GM23338 (cell line): ENCODE measurements around the gene ECM2. TPM values are rescaled to one million over a fixed set of nuclear protein-coding genes. Genes with fewer than 3 reads are reported as not detected.

ENCODE experiments used
- ATAC-seq: fragments of 200-7000 bp; cut with Tn5 transposase; 3 replicates; pipeline ENCODE4 v1.9.1; 2020
- DNase-seq: peaks from one replicate; pipeline ENCODE4 v3.0.0-alpha.2; 2015; ENCODE audit warnings: low spot score
- H2AFZ ChIP-seq: fragments of 200-600 bp; sonication (generic); 2 replicates; pipeline ENCODE4 v1.8.0; 2016; ENCODE audit warnings: antibody characterized with exemption, mild to moderate bottlenecking, moderate library complexity
- H3F3A ChIP-seq: fragments of 200-600 bp; sonication (generic); replicated peaks from 2 replicates; pipeline ENCODE4 v1.8.0; 2017; ENCODE audit warnings: antibody characterized with exemption, mixed run types, low read depth
- H3K27ac ChIP-seq: fragments of 200-600 bp; sonication (generic); 2 replicates; pipeline ENCODE4 v1.6.1; 2016; ENCODE audit warnings: low read depth
- H3K27me3 ChIP-seq: fragments of 200-600 bp; sonication (generic); 2 replicates; pipeline ENCODE4 v1.8.0; 2016; ENCODE audit warnings: mild to moderate bottlenecking, mixed run types, moderate library complexity; ENCODE audit not compliant: insufficient read depth
- H3K36me3 ChIP-seq: fragments of 200-600 bp; sonication (generic); 2 replicates; pipeline ENCODE4 v1.8.0; 2016; ENCODE audit warnings: mild to moderate bottlenecking; ENCODE audit not compliant: insufficient read depth
- H3K4me1 ChIP-seq: fragments of 200-600 bp; sonication (generic); 2 replicates; pipeline ENCODE4 v1.8.0; 2016; ENCODE audit warnings: mild to moderate bottlenecking, moderate library complexity; ENCODE audit not compliant: insufficient read depth
- H3K4me2 ChIP-seq: fragments of 200-600 bp; sonication (generic); 2 replicates; pipeline ENCODE4 v1.7.1; 2017; ENCODE audit warnings: mixed run types
- H3K4me3 ChIP-seq: fragments of 200-600 bp; sonication (generic); 2 replicates; pipeline ENCODE4 v1.6.1; 2016; ENCODE audit warnings: mixed run types
- H3K79me2 ChIP-seq: fragments of 200-600 bp; sonication (generic); replicated peaks from 2 replicates; pipeline ENCODE4 v1.8.0; 2017; ENCODE audit warnings: mild to moderate bottlenecking; ENCODE audit not compliant: insufficient read depth
- H3K9me2 ChIP-seq: fragments of 200-600 bp; sonication (generic); 2 replicates; pipeline ENCODE4 v1.8.0; 2017; ENCODE audit not compliant: insufficient read depth
- H4K20me1 ChIP-seq: fragments of 200-600 bp; sonication (generic); replicated peaks from 2 replicates; pipeline ENCODE4 v1.8.0; 2017; ENCODE audit warnings: mild to moderate bottlenecking; ENCODE audit not compliant: insufficient read depth
- H3K27ac Mint-ChIP-seq: 2 replicates; pipeline ENCODE4 v1.8.0; 2020; ENCODE audit warnings: inconsistent platforms, mild to moderate bottlenecking, moderate library complexity, mixed read lengths
- H3K27me3 Mint-ChIP-seq: 3 replicates; pipeline ENCODE4 v1.8.0; 2022; ENCODE audit warnings: low read depth, mild to moderate bottlenecking, moderate library complexity, mixed read lengths, inconsistent platforms; ENCODE audit not compliant: insufficient read depth, poor library complexity
- H3K36me3 Mint-ChIP-seq: 3 replicates; pipeline ENCODE4 v1.8.0; 2021; ENCODE audit warnings: low read depth, mild to moderate bottlenecking, inconsistent platforms, moderate library complexity, mixed read lengths
- H3K4me1 Mint-ChIP-seq: 3 replicates; pipeline ENCODE4 v1.8.0; 2020; ENCODE audit warnings: mild to moderate bottlenecking, inconsistent platforms, mixed read lengths
- H3K4me3 Mint-ChIP-seq: 3 replicates; pipeline ENCODE4 v1.8.0; 2021; ENCODE audit warnings: moderate library complexity, mild to moderate bottlenecking, inconsistent platforms, mixed read lengths
- H3K9me3 Mint-ChIP-seq: 3 replicates; pipeline ENCODE4 v1.8.0; 2020; ENCODE audit warnings: moderate library complexity, mild to moderate bottlenecking, inconsistent platforms, mixed read lengths
- CREB1 ChIP-seq: fragments of 250-450 bp; sonication (Bioruptor Pico); IDR thresholded peaks from 2 replicates; pipeline ENCODE4 v1.5.0; 2020; ENCODE audit warnings: low read depth, mild to moderate bottlenecking, moderate library complexity
- CTCF ChIP-seq, 2 experiments: fragments of 200-600 bp in 1 of 2; sonication (generic) in 1 of 2; conservative IDR thresholded peaks; 2 replicates each; pipeline versions ENCODE4 v1.5.1 to v1.6.1; 2016 to 2017; ENCODE audit warnings: antibody characterized with exemption in 2 of 2, low read depth in 2 of 2, mild to moderate bottlenecking in 2 of 2, moderate library complexity in 1 of 2
- EZH2 ChIP-seq: fragments of 200-600 bp; sonication (generic); IDR thresholded peaks from one replicate; pipeline ENCODE4 v1.8.0; 2017; ENCODE audit warnings: antibody characterized with exemption, mild to moderate bottlenecking, low read depth; ENCODE audit not compliant: unreplicated experiment
- EZH2phosphoT487 ChIP-seq: fragments of 200-600 bp; sonication (generic); IDR thresholded peaks from one replicate; pipeline ENCODE4 v1.8.1; 2018; ENCODE audit warnings: antibody characterized with exemption; ENCODE audit not compliant: unreplicated experiment
- JUNB ChIP-seq: IDR thresholded peaks from one replicate; pipeline ENCODE4 v1.6.1; 2016; ENCODE audit warnings: antibody characterized with exemption; ENCODE audit not compliant: unreplicated experiment
- NANOG ChIP-seq: IDR thresholded peaks from 2 replicates; pipeline ENCODE4 v1.6.1; 2016; ENCODE audit warnings: antibody characterized with exemption, borderline replicate concordance
- POLR2AphosphoS5 ChIP-seq: IDR thresholded peaks from 2 replicates; pipeline ENCODE4 v1.6.1; 2016; ENCODE audit warnings: antibody characterized with exemption, low read depth
- REST ChIP-seq: IDR thresholded peaks from one replicate; pipeline ENCODE4 v1.6.1; 2018; ENCODE audit warnings: antibody characterized with exemption; ENCODE audit not compliant: unreplicated experiment
- polyA plus RNA-seq: library from polyadenylated mRNA; unstranded; fragments of >200 nt; fragmentation: Nextera tagmentation; extraction: Ambion mirVana; gene quantifications from 2 replicates; pipeline ENCODE4 v1.2.1, GENCODE V29; 2016
- total RNA-seq: library from RNA; depleted of rRNA; stranded (reverse); fragments of >200 nt; shearing (Covaris generic); gene quantifications from 2 replicates; pipeline ENCODE4 v1.2.3, GENCODE V29; 2014

Gene ECM2
- total and polyA plus RNA-seq, 2 experiments from 2014 or later: 0.79 TPM; not detected in 1

GRCh38 chr9:92545002-92545510, 9.3 kb upstream of the ECM2 start:
- Mint-ChIP-seq H3K27ac (no peak overlapping the region), H3K27me3 (peaks cover 3% of the 10 kb centered on the region), H3K4me3 (no peak overlapping the region), H3K9me3 (no peaks in the 10 kb centered on the region), H3K36me3 (0 out of 3 replicates have a peak, but pooled peaks cover 2% of the 10 kb centered on the region), H3K4me1 (0 out of 3 replicates have a peak, but pooled peaks cover under 1% of the 10 kb centered on the region)
- no peak for DNase-seq
- H3K4me1 ChIP-seq: no peaks in the 10 kb centered on the region
- TF ChIP-seq CTCF (conservative IDR thresholded peaks at IDR 0.05; ENCODE audit: low read depth in 2 of 2): no peak
- no peak for TF ChIP-seq EZH2
- no peak for TF ChIP-seq EZH2phosphoT487
- no peak overlapping the region for H3K27ac ChIP-seq
- no peaks in the 10 kb centered on the region for H4K20me1 ChIP-seq
- no peaks in the 10 kb centered on the region for H3K36me3 ChIP-seq
- no peak for ATAC-seq
- H3K9me2 ChIP-seq: no peaks in the 10 kb centered on the region
- no peak overlapping the region for H3K4me3 ChIP-seq
- H3K4me2 ChIP-seq: no peak overlapping the region
- H3K27me3 ChIP-seq: no peaks in the 10 kb centered on the region
- no peak overlapping the region for H2AFZ ChIP-seq
- no peaks in the 10 kb centered on the region for H3F3A ChIP-seq
- H3K79me2 ChIP-seq: no peaks in the 10 kb centered on the region

- Mint-ChIP-seq H3K9me3 (no peaks in the 10 kb centered on the region), H3K27me3 (peaks cover 3% of the 10 kb centered on the region), H3K36me3 (0 out of 3 replicates have a peak, but pooled peaks cover 2% of the 10 kb centered on the region), H3K4me1 (0 out of 3 replicates have a peak, but pooled peaks cover 3% of the 10 kb centered on the region), H3K27ac (no peak overlapping the region), H3K4me3 (no peak overlapping the region)
- DNase-seq: no peak
- Histone ChIP-seq H3K27me3 (no peaks in the 10 kb centered on the region), H3F3A (no peaks in the 10 kb centered on the region), H3K4me1 (no peaks in the 10 kb centered on the region), H3K79me2 (no peaks in the 10 kb centered on the region), H3K4me3 (no peak overlapping the region), H3K36me3 (no peaks in the 10 kb centered on the region), H4K20me1 (no peaks in the 10 kb centered on the region), H3K4me2 (no peak overlapping the region), H3K9me2 (no peaks in the 10 kb centered on the region), H2AFZ (no peak overlapping the region), H3K27ac (no peak overlapping the region)
- TF ChIP-seq REST (no peak), EZH2 (no peak), POLR2AphosphoS5 (no peak), JUNB (no peak), EZH2phosphoT487 (no peak), NANOG (no peak), CREB1 (CRISPR knock-in tag) (no peak)
- ATAC-seq: no peak
Measured at GRCh38 chr9:92543972-92544371, 8.2 kb upstream of the ECM2 start.
